Measurements from ENCODE around the gene PLEKHO1. TPM values are rescaled to one million over a fixed set of nuclear protein-coding genes. Genes with fewer than 3 reads are reported as not detected.

PLEKHO1 gene
- total and polyA plus RNA-seq, 12 donors = 36.2 to 298 (median 79.9) TPM

- Histone ChIP-seq H3K4me1 (replicated peaks in 1 of 2) (peaks cover 36 to 58% of the 10 kb centered on the region in 2 donors), H3K9me3 (replicated peaks in 1 of 3) (no peaks in the 10 kb centered on the region), H3K4me3 (peak overlapping the region in 1 of 4 donors; percentile 39), H3K27ac (peak overlapping the region; percentile 12 to 96 (median 89)), H3K36me3 (replicated peaks in 1 of 2) (peaks cover 0 to 13% of the 10 kb centered on the region in 2 donors), H3K27me3 (no peaks in the 10 kb centered on the region)
- DNase-seq = peak; percentile 83 to 96 (median 91)
- WGBS, 4 donors = 9 to 27% (median 11%) methylated on average over 14 of the region's 14 CpGs
- intact Hi-C loops (cut with DNase I) = no loop called here
- TF ChIP-seq, protein P1, sequence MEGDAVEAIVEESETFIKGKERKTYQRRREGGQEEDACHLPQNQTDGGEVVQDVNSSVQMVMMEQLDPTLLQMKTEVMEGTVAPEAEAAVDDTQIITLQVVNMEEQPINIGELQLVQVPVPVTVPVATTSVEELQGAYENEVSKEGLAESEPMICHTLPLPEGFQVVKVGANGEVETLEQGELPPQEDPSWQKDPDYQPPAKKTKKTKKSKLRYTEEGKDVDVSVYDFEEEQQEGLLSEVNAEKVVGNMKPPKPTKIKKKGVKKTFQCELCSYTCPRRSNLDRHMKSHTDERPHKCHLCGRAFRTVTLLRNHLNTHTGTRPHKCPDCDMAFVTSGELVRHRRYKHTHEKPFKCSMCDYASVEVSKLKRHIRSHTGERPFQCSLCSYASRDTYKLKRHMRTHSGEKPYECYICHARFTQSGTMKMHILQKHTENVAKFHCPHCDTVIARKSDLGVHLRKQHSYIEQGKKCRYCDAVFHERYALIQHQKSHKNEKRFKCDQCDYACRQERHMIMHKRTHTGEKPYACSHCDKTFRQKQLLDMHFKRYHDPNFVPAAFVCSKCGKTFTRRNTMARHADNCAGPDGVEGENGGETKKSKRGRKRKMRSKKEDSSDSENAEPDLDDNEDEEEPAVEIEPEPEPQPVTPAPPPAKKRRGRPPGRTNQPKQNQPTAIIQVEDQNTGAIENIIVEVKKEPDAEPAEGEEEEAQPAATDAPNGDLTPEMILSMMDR (IDR thresholded peaks at IDR 0.05) = peak in 5 of 6 experiments; percentile 15 to 51 (median 21)
- TF ChIP-seq POLR2A (IDR thresholded peaks at IDR 0.05) = peak; percentile 65 to 86
Observed at GRCh38 chr1:150162862-150163706, 13.4 kb downstream of the PLEKHO1 start.

GRCh38 chr1:150164224-150164623 is 14.5 kb downstream of the PLEKHO1 start:
- H3K4me1 ChIP-seq (replicated peaks in 1 of 2) = peaks cover 29 to 47% of the 10 kb centered on the region in 2 donors
- WGBS, 4 donors = 79 to 93% (median 84%) methylated on average over 5 of the region's 5 CpGs
- intact Hi-C loops (cut with DNase I) = no loop called here

DNA sequence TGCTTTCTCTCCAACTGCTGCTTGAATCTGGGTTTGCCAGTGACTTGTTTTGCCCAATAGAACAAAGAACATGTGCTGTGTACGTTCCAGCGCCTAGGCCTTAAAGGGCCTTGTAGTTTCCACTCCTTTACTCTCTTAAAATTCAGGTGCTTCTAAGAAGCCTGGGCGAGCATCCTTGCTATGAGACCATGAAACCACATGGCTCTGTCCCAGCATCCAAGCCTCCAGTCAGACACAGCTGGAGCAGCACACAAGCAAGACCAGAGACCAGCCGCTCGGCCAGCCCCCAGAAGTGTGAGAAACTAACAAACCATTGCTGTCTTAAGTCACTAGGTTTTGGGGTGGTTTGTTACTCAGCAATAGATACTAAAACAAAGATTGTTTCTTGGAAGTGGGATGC is 15.1 kb downstream of the PLEKHO1 start:
- H3K27ac ChIP-seq = peak overlapping the region in 3 of 5 donors; percentile 26 to 96 (median 95)
- no peaks in the 10 kb centered on the region for H3K27me3 ChIP-seq
- TF ChIP-seq POLR2A (IDR thresholded peaks at IDR 0.05) = no peak
- TF ChIP-seq, protein P1 (IDR thresholded peaks at IDR 0.05) = no peak
- H3K36me3 ChIP-seq (replicated peaks in 1 of 2) = peaks cover 0 to 8% of the 10 kb centered on the region in 2 donors
- H3K4me1 ChIP-seq (replicated peaks in 1 of 2) = peaks cover 23 to 41% of the 10 kb centered on the region in 2 donors
- DNase-seq = no peak
- intact Hi-C loops (cut with DNase I) = loop anchor here (5.0 kb wide), 1 partner anchor 92 kb away; no protein-coding TSS in a partner anchor
- WGBS, 4 donors = 82 to 89% (median 88%) methylated on average over 3 to 5 of the region's 5 CpGs
- no peak overlapping the region for H3K4me3 ChIP-seq
- H3K9me3 ChIP-seq (replicated peaks in 1 of 3) = no peaks in the 10 kb centered on the region

More at GRCh38 chr1:150164224-150164623, 14.5 kb downstream of the PLEKHO1 start:
- Histone ChIP-seq H3K4me3 (no peak overlapping the region), H3K27ac (peak overlapping the region in 4 of 5 donors; percentile 83 to 96 (median 92)), H3K36me3 (replicated peaks in 1 of 2) (peaks cover 0 to 13% of the 10 kb centered on the region in 2 donors), H3K27me3 (no peaks in the 10 kb centered on the region), H3K9me3 (replicated peaks in 1 of 3) (no peaks in the 10 kb centered on the region)
- TF ChIP-seq POLR2A (IDR thresholded peaks at IDR 0.05) = no peak
- TF ChIP-seq, protein P1 (IDR thresholded peaks at IDR 0.05) = no peak
- peak in 3 of 7 donors; percentile 40 to 51 (median 43) for DNase-seq

Measured in adrenal gland (tissue), 12 donors.